HG03175 (cell line): ENCODE results near the gene ZNF615.
"Not testable (repeated sequence)": the region's sequence is repeated elsewhere in the genome, so short reads cannot be mapped to it uniquely, and the experiment has no call there.

Experiments
- ATAC-seq: cut with Tn5 transposase; IDR thresholded peaks from one replicate; pipeline ENCODE4 v1.9.1; 2021; ENCODE audit warnings: mild to moderate bottlenecking, moderate library complexity; ENCODE audit not compliant: unreplicated experiment

ZNF615 gene

DNA sequence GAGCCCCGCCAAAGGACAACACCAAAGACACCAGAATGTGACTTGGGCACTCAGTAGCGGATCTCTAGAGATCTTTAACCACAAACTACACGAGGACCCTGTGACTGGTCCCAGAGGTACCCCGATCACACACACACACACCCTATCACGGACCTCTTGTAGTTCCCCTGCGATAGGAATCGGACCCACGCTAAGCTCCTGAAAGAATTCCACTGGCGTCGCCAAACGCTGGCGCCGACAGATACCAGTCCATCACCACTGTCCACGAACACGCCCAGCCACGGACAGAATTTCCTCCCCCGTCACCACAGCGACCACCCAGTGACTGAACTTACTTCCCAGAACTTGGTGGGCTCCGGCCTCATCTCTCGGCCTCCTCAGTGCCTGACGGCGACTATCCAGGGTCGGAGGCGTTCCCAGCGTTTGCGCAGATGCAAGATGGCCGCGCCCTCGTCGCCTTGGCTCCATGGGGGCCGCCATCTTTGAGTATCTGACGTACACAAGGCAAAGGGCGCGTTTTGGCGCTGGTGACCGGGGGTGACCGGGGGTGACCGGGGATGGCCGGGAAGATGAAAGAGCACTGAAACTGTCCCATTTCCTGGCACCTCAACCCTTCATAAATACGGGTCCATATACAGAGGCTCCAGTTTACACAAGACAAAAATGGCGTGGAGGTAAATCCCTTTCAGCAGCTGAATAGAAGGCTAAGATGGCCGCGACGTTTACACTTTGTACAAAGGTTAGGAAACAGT is at the start of gene ZNF615:
Gene ZNF615, minus strand, starts transcription at position 406 of the 752 bp plus-strand sequence. CDS start 4,500 bp downstream, outside the sequence.
- ATAC-seq: peak; percentile 74

DNA sequence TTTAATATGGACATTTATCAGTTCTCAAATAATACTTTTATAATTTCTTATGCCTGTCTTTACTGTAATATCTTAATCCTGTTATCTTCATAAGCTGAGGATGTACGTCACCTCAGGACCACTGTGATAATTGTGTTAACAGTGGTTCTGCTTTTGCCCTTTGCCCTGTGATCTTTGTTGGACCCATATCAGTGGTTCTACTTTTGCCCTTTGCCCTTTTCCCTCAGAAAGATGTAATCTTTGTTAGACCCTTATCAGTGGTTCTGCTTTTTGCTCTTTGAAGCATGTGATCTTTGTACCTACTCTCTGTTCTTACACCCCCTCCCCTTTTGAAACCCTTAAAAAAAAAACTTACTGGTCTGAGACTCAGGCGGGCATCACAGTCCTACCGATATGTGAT is 48.5 kb upstream of the ZNF615 start:
- ATAC-seq: not testable (repeated sequence)

DNA sequence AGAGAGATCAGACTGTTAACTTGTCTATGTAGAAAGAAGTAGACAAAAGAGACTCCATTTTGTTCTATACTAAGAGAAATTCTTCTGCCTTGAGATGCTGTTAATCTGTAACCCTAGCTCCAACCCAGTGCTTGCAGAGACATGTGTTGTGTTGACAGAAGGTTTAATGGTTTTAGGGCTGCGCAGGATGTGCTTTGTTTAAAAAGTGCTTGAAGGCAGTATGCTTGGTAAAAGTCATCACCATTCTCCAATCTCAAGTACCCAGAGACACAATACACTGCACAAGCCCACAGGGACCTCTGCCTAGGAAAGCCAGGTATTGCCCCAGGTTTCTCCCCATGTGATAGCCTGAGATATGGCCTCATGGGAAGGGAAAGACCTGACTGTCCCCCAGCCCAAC is 43.7 kb upstream of the ZNF615 start:
- not testable (repeated sequence) for ATAC-seq

DNA sequence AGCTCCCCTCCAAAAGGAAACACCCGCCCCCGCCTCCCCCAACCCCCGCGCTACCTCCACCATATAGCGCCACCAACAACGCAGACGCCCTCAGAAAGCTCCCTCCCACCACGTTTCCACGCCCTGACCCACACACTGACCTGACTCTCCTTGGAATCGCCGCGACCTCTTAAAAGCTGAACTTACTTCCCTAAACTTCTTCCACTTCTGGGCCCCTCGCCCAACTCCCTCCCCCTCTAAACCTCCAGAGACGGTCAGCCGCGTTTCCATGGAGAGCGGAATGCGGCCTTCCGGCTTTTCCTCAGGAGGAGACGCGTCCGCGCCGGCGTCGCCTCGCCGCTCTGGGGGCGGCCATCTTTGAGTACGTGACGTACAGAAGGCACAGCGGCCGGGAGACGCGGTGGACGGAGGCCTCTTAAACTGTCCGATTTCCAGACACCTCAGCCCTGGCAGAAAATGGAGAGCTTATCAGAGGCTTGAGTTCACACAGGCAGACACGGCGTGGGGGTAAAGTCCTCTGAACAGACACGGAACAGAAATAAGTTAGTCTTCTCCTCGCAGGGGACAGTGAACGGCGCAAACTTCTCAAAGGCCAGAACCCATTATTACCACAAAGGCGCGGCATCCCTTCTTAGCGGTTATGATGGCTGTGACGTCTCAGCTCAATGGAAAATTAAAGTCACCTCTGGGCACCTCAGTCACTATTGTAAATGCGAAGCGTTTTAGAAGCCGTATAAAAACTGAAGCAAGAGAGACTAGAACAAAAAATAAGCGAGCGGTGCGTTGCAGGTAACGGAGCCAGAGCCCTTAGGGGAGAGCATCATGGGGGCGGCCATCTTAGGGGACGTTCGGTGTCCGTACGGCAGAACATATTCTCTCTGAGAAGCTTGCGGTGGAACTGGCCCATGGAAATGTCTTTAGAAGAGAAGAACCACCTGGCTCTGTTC is 40.8 kb upstream of the ZNF615 start, which contains the start of gene ZNF432:
Gene ZNF432, minus strand, starts transcription at position 284 of the 947 bp plus-strand sequence. CDS start 1,970 bp downstream, outside the sequence.
- ATAC-seq: peak; percentile 92

DNA sequence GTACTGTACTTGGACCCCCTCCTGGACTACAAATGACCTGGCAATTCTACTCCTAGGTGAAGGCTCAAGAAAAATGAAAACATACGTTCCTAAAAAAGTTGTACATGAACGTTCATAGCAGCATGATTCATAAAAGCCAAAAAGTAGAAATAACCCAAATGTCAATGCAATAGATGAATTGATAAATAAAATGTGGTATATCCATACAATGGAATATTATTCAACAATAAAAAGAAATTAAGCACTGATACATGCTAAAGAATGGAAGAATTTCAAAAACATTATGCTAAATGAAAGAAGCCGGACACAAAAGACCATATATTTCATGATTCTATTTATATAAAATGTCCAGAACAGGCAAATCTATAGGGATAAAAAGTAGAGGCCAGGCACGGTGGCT is 31.2 kb upstream of the ZNF615 start:
- ATAC-seq: no peak

DNA sequence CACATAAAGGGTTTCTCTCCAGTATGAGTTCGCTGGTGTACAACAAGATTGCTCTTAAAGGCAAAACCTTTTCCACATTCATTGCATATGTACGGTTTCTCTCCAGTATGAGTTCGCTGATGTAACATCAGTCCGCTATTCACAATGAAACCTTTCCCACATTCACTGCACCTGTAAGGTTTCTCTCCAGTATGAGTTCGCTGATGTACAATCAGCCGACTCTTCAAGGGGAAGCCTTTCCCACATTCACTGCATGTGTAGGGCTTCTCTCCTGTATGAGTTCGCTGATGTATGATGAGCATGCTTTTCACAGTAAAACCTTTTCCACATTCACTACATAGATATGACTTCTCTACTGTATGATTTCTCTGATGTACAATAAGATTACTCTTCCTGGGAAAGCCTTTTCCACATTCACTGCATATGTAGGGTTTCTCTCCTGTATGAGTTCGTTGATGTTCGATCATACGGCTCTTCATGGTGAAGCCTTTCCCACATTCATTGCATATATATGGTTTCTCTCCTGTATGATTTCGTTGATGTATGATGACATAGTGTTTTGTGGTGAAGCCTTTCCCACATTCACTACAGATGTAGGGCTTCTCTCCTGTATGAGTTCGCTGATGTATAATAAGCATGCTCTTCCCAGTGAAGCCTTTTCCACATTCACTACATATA is 26.2 kb upstream of the ZNF615 start:
- ATAC-seq: no peak

DNA sequence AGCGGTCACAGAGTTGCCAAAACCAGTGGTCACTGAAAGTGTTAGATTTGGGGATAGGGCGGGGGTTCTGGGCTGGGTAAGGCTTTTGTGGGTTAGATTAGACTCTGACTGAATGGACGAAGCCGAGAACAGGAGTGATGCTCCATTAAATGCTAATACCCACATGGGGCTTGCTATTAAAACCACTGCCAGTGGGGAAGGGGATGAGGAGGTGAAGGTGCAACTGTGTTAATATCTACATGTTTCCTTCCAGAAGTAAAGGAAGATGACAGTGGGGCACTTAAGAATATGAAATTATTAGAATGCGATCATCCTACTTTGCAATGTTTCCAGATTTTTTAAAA is 20.7 kb upstream of the ZNF615 start:
- ATAC-seq: peak; percentile 30

DNA sequence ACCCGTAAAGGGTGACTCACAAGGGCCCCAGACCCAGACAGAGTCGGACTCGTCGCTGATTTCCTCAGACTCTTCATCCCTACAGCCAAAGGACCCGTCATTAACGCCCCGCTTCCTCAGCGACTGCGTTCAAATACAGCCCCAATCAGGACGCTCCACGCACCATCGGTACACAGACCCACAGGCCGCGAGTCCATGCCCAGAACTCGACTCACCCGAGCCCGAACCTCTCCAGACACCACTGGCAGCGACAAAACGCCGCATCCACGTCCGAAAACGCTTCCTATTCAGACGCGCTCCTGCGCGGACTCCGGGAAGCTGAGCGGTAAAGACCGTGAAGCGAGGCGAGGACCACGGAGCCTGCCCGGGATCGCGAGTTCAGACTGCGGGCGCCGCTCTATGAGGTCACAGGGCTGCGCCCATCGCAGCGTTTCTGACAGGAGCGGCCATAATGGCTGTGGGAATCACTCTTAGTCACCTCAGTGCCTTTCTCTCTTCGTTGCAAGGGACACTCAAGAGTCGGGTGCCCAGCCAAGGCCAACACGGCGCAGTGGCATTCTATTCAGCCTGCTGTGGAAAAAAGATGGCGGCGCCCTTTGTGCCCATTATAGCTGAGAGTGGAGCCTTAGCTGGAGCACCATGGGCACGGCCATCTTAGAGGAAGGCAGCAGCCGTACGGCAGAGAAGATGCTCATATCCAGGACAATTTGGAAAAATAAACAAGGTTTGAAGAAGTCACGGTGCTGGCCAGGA is 20.2 kb upstream of the ZNF615 start, which contains the start of gene ZNF614:
Gene ZNF614, minus strand, starts transcription at position 353 of the 753 bp plus-strand sequence. CDS start 2,634 bp downstream, outside the sequence.
- ATAC-seq: peak; percentile 89

DNA sequence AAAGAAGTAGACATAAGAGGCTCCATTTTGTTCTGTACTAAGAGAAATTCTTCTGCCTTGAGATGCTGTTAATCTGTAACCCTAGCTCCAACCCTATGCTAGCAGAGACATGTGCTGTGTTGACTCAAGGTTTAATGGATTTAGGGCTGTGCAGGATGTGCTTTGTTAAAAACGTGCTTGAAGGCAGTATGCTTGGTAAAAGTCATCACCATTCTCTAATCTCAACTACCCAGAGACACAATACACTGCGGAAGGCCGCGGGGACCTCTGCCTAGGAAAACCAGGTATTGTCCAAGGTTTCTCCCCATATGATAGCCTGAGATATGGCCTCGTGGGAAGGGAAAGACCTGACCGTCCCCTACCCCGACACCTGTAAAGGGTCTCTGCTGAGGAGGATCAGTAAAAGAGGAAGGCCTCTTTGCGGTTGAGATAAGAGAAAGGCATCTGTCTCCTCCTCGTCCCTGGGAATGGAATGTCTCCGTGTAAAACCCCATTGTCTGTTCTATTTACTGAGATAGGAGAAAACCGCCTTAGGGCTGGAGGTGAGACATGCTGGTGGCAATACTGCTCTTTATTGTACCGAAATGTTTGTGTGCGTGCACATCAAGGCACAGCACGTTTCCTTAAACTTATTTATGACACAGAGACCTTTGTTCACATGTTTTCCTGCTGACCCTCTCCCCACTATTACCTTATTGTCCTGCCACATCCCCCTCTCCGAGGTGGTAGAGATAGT is 18.4 kb upstream of the ZNF615 start:
- ATAC-seq: not testable (repeated sequence)

DNA sequence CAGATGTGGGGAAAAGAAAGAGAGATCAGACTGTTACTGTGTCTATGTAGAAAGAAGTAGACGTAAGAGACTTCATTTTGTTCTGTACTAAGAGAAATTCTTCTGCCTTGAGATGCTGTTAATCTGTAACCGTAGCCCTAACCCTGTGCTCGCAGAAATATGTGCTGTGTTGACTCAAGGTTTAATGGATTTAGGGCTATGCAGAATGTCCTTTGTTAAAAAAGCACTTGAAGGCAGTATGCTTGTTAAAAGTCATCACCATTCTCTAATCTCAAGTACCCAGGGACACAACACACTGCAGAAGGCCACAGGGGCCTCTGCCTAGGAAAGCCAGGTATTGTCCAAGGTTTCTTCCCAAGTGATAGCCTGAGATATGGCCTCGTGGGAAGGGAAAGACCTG is 16.5 kb upstream of the ZNF615 start:
- not testable (repeated sequence) for ATAC-seq

DNA sequence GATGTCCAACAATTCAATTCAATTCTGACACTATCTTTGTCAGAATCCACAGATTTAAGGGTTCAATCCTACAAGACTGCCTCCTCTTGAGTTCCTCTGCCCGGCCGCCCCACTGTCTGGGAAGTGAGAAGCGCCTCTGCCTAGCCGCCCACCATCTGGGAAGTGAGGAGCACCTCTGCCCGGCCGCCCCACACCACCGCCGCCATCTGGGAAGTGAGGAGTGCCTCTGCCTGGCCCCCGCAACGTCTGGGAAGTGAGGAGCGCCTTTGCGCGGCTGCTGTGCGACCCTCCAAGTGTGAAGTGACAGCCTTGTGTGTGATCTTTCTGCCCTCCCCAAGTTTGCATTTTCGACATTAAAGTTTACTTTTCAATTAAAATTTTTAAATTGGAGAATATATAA is 14.2 kb upstream of the ZNF615 start:
- no peak for ATAC-seq

DNA sequence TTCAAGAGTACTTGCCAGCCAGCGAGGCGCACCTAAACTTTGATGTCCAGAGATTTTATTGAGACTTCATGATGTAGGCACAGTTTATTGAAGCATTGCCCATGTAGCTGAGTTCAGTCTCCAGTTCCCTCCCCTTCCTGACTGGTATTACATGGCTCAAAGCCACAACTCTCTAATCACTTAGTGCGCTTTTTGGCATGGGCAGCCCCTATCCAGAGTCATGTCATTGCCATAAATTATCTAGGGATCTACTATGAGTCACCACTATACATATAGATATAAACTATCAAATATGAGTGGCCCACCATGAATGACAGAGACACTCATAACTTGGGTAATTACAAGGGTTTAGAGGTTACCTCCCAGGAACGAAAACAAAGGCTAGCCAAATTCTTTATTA is 12.5 kb upstream of the ZNF615 start:
- ATAC-seq: no peak

DNA sequence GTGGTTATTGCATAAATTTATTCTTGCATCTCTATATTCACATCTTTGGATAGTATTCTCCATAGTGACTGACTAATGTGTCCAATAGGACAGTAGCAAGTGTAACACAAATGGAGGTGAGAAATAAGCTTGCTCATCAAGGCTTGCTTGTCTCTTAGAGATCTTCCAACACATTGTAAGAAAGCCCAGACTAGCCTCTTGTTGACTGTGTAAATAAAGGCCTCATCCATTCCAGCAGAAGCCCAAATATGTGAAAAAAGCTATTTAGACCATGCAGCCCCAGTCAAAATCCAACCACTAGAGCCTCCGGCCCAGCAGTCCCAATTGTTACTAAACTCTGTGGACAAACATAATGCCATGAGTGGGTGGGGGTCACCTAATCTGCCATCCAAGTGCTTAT is 2.7 kb upstream of the ZNF615 start:
- ATAC-seq: no peak

DNA sequence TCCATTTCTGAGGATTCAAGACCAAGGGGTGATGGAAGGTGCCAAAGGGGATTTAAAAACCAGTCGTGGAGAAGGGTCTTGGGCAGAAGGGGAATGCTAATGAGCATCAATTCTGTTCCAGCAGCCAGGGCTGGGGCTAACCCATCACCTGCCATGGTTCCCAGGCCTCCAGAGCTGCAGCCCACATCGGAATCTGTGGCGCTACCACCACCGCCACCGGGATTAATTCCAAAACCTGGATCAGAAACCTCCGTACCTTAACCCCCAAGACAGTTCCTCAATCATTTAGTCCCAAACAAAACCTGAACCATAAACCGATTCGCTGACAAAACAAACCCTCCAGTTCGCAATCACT is 583 bp downstream of the ZNF615 start:
- ATAC-seq: no peak

DNA sequence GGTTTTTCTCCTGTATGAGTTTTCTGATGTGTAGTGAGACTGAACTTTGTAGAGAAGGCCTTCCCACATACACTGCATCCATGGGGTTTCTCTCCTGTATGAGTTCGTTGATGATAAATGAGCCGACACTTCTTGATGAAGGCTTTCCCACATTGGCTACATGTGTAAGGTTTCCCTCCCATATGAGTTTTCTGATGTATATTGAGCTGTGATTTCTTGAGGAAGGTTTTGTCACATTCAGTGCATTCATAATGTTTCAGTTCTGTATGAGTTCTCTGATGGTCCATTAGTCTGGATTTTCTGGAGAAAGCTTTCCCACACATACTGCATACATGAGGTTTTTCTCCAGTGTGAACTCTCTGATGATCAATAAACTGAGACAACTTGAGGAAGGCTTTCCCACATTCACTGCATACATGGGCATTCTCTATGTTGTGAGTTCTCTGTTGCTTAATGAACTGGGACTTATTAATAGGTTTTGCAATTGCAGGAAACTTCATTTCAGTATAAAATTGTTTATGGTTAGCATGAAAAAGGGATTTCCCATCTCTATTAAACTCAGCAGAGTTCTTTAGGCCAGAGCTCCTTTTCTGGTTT is 13.9 kb downstream of the ZNF615 start:
- no peak for ATAC-seq

DNA sequence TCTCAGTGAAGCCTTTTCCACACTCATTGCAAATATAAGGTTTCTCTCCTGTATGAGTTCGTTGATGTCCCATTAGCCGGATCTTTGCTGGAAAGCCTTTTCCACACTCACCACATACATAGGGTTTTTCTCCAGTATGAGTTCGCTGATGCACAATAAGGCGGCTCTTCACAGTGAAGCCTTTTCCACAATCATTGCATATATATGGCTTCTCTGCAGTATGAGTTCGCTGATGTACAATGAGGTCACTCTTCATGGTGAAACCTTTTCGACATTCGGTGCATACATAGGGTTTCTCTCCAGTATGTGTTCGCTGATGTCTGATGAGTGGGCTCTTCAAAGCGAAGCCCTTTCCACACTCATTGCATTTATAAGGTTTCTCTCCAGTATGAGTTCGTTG is 14.6 kb downstream of the ZNF615 start:
- no peak for ATAC-seq

DNA sequence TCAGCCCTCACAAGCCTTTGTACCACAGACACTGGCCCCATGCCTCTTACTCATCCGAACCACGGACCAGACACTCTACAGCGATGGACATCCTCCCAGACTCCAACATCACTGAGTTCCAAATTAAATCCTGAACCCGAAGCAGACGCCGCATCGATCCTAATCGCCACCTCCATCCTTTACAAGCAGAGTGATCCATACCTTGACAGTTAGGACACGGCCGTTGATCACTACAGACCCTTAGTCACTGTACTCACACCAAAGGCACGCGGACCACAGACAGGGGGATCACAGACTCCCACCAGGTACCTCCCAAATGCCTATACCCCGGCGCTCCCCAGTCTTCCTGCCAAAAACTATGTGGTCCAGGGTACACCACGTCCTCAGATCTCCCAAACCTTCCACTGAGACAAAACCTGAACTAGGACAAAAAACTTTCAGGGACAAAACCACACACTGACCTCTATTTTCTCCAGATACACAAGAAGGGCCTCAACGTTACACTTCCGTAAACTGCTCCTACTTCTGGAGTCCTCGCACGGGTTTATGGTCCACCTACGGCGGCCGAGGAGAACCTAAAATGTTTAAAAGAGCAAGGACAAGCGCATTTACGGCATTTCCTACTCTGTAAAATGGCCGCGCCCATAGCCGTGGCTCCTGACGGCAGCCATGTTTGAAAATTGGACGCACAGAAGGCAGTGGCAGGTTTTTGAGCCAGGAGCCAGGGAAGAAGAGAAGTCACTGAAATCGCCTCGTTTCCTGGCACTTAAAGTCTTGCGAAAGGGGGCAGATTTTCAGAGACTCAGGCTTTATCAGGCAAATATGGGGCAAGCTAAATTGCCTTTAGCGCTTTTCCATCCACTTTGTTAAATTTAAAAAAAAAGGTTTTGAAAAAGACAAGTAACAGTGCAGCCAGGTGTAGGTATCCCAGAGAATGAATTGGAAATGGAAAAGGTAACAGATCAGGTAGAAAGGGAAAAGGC is 21.4 kb downstream of the ZNF615 start, which contains the start of gene ZNF350:
Gene ZNF350, minus strand, starts transcription at position 532 of the 983 bp plus-strand sequence. CDS start 12,480 bp downstream, outside the sequence.
- ATAC-seq: peak; percentile 73

DNA sequence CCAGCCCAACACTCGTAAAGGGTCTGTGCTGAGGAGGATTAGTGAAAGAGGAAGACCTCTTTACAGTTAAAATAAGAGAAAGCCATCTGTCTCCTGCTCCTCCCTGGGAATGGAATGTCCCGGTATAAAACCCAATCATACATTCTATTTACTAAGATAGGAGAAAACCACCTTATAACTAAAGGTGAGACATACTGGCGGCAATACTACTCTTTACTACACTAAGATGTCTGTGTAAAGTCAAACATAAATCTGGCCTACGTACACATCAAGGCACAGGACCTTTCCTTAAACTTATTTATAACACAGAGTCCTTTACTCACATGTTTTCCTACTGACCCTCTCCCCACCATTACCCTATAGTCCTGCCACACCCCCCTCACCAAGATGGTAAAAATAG is 24.6 kb downstream of the ZNF615 start:
- ATAC-seq: no peak
